Ishikawa (cell line): ENCODE data around the gene RPN1.
A peak's percentile ranks its signal among the peaks of the same experiment; 100 is the strongest.

Source experiments
- CEBPB ChIP-seq: IDR thresholded peaks from 2 replicates; pipeline ENCODE4 v1.6.1; 2012
- CREB1 ChIP-seq: IDR thresholded peaks from 2 replicates; pipeline ENCODE4 v1.6.1; 2012; ENCODE audit warnings: low read depth
- EGR1 ChIP-seq: IDR thresholded peaks from 2 replicates; pipeline ENCODE4 v1.6.1; 2012
- EP300 ChIP-seq: IDR thresholded peaks from 2 replicates; pipeline ENCODE4 v1.6.1; 2012; ENCODE audit warnings: borderline replicate concordance
- FOXM1 ChIP-seq: IDR thresholded peaks from 2 replicates; pipeline ENCODE4 v1.6.1; 2012; ENCODE audit warnings: low read depth, borderline replicate concordance
- MAX ChIP-seq: IDR thresholded peaks from 2 replicates; pipeline ENCODE4 v1.6.1; 2012
- NFIC ChIP-seq: IDR thresholded peaks from 2 replicates; pipeline ENCODE4 v1.6.1; 2012
- RAD21 ChIP-seq: IDR thresholded peaks from 2 replicates; pipeline ENCODE4 v1.6.1; 2012; ENCODE audit warnings: low read depth
- REST ChIP-seq: IDR thresholded peaks from 2 replicates; pipeline ENCODE4 v1.6.1; 2012; ENCODE audit warnings: low read depth, mild to moderate bottlenecking
- TAF1 ChIP-seq: IDR thresholded peaks from 2 replicates; pipeline ENCODE4 v1.6.1; 2012; ENCODE audit warnings: low read depth, mild to moderate bottlenecking
- TCF12 ChIP-seq: IDR thresholded peaks from 2 replicates; pipeline ENCODE4 v1.6.1; 2012; ENCODE audit warnings: low read depth
- TEAD4 ChIP-seq: IDR thresholded peaks from 2 replicates; pipeline ENCODE4 v1.6.1; 2012
- USF1 ChIP-seq: IDR thresholded peaks from 2 replicates; pipeline ENCODE4 v1.6.1; 2012
- YY1 ChIP-seq: IDR thresholded peaks from 2 replicates; pipeline ENCODE4 v1.6.1; 2012; ENCODE audit warnings: low read depth
- ZBTB7A ChIP-seq: IDR thresholded peaks from 2 replicates; pipeline ENCODE4 v1.6.1; 2012; ENCODE audit warnings: low read depth

Gene RPN1

GRCh38 chr3:128597900-128598299, 52.7 kb downstream of the RPN1 start:
- no peak for TF ChIP-seq USF1
- TF ChIP-seq YY1: no peak
- TF ChIP-seq ZBTB7A: no peak
- no peak for TF ChIP-seq TCF12
- TF ChIP-seq EP300: no peak
- TF ChIP-seq EGR1: no peak
- TF ChIP-seq RAD21: no peak

- TF ChIP-seq ZBTB7A (no peak), TAF1 (no peak), FOXM1 (no peak), CEBPB (no peak), TCF12 (no peak), YY1 (no peak), EGR1 (no peak), NFIC (no peak), RAD21 (no peak), TEAD4 (no peak), USF1 (no peak), MAX (no peak), CREB1 (no peak), REST (no peak), EP300 (no peak)
Measured at GRCh38 chr3:128592864-128593263, 57.8 kb downstream of the RPN1 start.

GRCh38 chr3:128591738-128592426, 58.7 kb downstream of the RPN1 start:
- TF ChIP-seq TAF1 (no peak), EP300 (no peak), MAX (no peak), TEAD4 (no peak), USF1 (no peak), CEBPB (no peak), TCF12 (no peak), YY1 (no peak), EGR1 (no peak), ZBTB7A (no peak), FOXM1 (no peak), NFIC (no peak), REST (no peak), RAD21 (no peak), CREB1 (no peak)

- TF ChIP-seq RAD21 (peak; percentile 57), TAF1 (no peak)
Measured at GRCh38 chr3:128590948-128591347, 59.7 kb downstream of the RPN1 start.

- TF ChIP-seq EP300 (no peak), TAF1 (no peak), TEAD4 (no peak), RAD21 (no peak)
Measured at GRCh38 chr3:128588147-128588546, 62.5 kb downstream of the RPN1 start.

- no peak for TF ChIP-seq YY1
- TF ChIP-seq TEAD4: no peak
- TF ChIP-seq REST: no peak
- no peak for TF ChIP-seq EP300
- TF ChIP-seq FOXM1: no peak
- TF ChIP-seq RAD21: no peak
- no peak for TF ChIP-seq TAF1
- no peak for TF ChIP-seq ZBTB7A
- no peak for TF ChIP-seq MAX
Measured at GRCh38 chr3:128587391-128587790, 63.2 kb downstream of the RPN1 start.
